Measurements from ENCODE around the gene PKN2.
"Not testable (repeated sequence)": the region's sequence is repeated elsewhere in the genome, so short reads cannot be mapped to it uniquely, and the experiment has no call there.

The PKN2 gene

GRCh38 chr1:88680471-88680870, 3.6 kb upstream of the PKN2 start:
- no peak for DNase-seq (ENCODE audit: low spot score)

- peak; percentile 56 for DNase-seq (ENCODE audit: low spot score)
These were observed 3.0 kb upstream of the PKN2 start for GRCh38 chr1:88680911-88681622.

- peak; percentile 63 for DNase-seq (ENCODE audit: low spot score)
These were observed 597 bp downstream of the PKN2 start for GRCh38 chr1:88684482-88685258.

GRCh38 chr1:88685259-88685620, 1.2 kb downstream of the PKN2 start:
- no peak for DNase-seq (ENCODE audit: low spot score)

- DNase-seq (ENCODE audit: low spot score), result no peak
These were observed 7.5 kb downstream of the PKN2 start for GRCh38 chr1:88691540-88691939.

GRCh38 chr1:88695781-88696180, 11.7 kb downstream of the PKN2 start:
- DNase-seq (ENCODE audit: low spot score), result peak; percentile 9

- peak; percentile 16 for DNase-seq (ENCODE audit: low spot score)
These were observed 13.4 kb downstream of the PKN2 start for GRCh38 chr1:88697503-88697902.

- no peak for DNase-seq (ENCODE audit: low spot score)
These were observed 14.1 kb downstream of the PKN2 start for GRCh38 chr1:88698140-88698539.

- no peak for DNase-seq (ENCODE audit: low spot score)
These were observed 14.7 kb downstream of the PKN2 start for GRCh38 chr1:88698764-88699163.

- DNase-seq (ENCODE audit: low spot score), result no peak
These were observed 16.4 kb downstream of the PKN2 start for GRCh38 chr1:88700425-88701013.

- no peak for DNase-seq (ENCODE audit: low spot score)
These were observed 17.2 kb downstream of the PKN2 start for GRCh38 chr1:88701275-88701674.

GRCh38 chr1:88701793-88702192, 17.7 kb downstream of the PKN2 start:
- not testable (repeated sequence) for DNase-seq (ENCODE audit: low spot score)

GRCh38 chr1:88708011-88708410, 23.9 kb downstream of the PKN2 start:
- no peak for DNase-seq (ENCODE audit: low spot score)

GRCh38 chr1:88712907-88713306, 28.8 kb downstream of the PKN2 start:
- DNase-seq (ENCODE audit: low spot score), result not testable (repeated sequence)

- not testable (repeated sequence) for DNase-seq (ENCODE audit: low spot score)
These were observed 32.5 kb downstream of the PKN2 start for GRCh38 chr1:88716571-88716970.

- no peak for DNase-seq (ENCODE audit: low spot score)
These were observed 38.4 kb downstream of the PKN2 start for GRCh38 chr1:88722492-88722891.

GRCh38 chr1:88726697-88727096, 42.6 kb downstream of the PKN2 start:
- no peak for DNase-seq (ENCODE audit: low spot score)

GRCh38 chr1:88727205-88727604, 43.1 kb downstream of the PKN2 start:
- DNase-seq (ENCODE audit: low spot score), result no peak

GRCh38 chr1:88729297-88729696, 45.2 kb downstream of the PKN2 start:
- DNase-seq (ENCODE audit: low spot score), result no peak

- DNase-seq (ENCODE audit: low spot score), result no peak
These were observed 46.1 kb downstream of the PKN2 start for GRCh38 chr1:88730132-88730675.

GRCh38 chr1:88730995-88731394, 46.9 kb downstream of the PKN2 start:
- DNase-seq (ENCODE audit: low spot score), result no peak

GRCh38 chr1:88731475-88732269, 47.6 kb downstream of the PKN2 start:
- DNase-seq (ENCODE audit: low spot score), result peak; percentile 64

All from kidney tubule cell (primary cell).